ENCODE results near the gene NFYC. TPM values are rescaled to one million over a fixed set of nuclear protein-coding genes. Genes with fewer than 3 reads are reported as not detected.

NFYC gene
- total RNA-seq, 1 experiment from 2014 or later, result 65.5 TPM

DNA sequence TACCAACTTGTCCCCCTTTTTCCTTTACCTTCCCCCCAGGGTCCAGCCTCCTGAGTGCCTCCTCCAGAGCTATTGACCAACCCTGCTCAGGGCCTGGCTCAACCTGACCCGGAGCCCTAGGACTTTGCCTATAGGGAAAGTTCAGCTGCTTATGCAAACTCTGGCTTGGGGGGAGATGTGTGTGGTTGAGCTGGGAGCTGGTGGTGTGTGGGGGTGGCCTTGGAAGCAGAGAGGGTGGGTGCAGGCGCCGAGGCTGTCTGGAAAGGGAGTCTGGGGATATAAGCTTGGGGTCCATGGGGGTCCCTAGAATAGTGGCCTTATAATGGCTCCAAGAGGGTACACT lies 106.1 kb downstream of the NFYC start:
- TF ChIP-seq, protein P1, sequence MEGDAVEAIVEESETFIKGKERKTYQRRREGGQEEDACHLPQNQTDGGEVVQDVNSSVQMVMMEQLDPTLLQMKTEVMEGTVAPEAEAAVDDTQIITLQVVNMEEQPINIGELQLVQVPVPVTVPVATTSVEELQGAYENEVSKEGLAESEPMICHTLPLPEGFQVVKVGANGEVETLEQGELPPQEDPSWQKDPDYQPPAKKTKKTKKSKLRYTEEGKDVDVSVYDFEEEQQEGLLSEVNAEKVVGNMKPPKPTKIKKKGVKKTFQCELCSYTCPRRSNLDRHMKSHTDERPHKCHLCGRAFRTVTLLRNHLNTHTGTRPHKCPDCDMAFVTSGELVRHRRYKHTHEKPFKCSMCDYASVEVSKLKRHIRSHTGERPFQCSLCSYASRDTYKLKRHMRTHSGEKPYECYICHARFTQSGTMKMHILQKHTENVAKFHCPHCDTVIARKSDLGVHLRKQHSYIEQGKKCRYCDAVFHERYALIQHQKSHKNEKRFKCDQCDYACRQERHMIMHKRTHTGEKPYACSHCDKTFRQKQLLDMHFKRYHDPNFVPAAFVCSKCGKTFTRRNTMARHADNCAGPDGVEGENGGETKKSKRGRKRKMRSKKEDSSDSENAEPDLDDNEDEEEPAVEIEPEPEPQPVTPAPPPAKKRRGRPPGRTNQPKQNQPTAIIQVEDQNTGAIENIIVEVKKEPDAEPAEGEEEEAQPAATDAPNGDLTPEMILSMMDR (IDR thresholded peaks at IDR 0.05; ENCODE audit: unreplicated experiment), result no peak
- no peak for DNase-seq
- no peak overlapping the region for H3K27ac Mint-ChIP-seq (ENCODE audit: unreplicated experiment)
- no peak overlapping the region for H3K4me3 Mint-ChIP-seq (ENCODE audit: low read depth, unreplicated experiment)
- H3K27me3 Mint-ChIP-seq (ENCODE audit: unreplicated experiment), result peaks cover 49% of the 10 kb centered on the region
- no TSS peak for BruUV-seq (replicated peaks)
- H3K9me3 Mint-ChIP-seq (ENCODE audit: low read depth, unreplicated experiment), result no peaks in the 10 kb centered on the region
- intact Hi-C loops (cut with micrococcal nuclease; ENCODE audit: unreplicated experiment), result no loop called here
- CTCF ChIA-PET, result interaction anchor here (1.6 kb wide), 1 partner anchor 15 kb away, joined by 3 read pairs; no protein-coding TSS in a partner anchor
- no peaks in the 10 kb centered on the region for H3K4me1 Mint-ChIP-seq (ENCODE audit: low read depth, unreplicated experiment)
- no peaks in the 10 kb centered on the region for H3K36me3 Mint-ChIP-seq (ENCODE audit: insufficient read depth, unreplicated experiment)

DNA sequence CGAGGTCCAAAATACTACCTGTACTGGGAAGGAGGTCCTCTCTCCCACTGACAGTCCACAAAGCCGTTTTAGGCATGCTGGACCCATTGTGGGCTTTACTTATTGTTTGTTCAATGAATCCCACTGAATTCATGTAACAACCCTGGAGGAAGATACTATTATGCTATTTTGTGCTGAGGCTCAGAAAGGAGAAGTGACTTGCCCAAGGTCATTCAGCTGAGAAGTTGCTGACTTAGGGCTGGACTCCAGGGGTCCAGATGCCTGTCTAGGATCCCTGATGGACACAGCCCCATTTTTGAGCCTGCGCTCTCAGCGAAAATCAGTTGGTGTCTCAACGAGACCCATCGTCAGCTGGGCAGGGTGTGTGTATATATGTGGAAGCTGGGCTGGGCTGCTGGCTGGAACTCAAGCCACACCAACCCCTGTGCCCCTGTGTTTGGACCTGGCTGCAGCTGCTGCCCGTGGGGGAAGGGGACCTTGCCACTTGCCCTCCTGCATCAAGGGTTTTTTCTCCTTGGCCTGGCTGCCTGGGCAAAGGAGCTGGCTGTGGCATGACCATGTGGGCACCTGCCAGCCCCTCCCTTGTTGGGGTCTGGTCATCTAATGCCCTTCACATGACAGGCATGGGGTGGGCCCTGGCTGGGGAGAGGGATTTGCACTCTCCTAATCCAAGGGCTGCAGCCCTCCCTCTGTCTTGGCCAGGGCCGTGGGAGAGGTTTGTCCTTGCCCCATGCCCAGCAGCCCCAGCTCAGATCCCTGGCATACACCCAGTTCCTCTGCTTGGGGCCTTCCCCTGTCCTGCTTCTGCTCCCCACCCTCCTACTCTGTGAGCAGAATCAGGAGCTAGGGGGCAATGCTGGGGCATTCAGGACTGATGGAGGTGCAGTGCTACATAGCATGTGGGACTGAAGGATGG lies 107.1 kb downstream of the NFYC start:
- no TSS peak for BruUV-seq (replicated peaks)
- peaks cover 39% of the 10 kb centered on the region for H3K27me3 Mint-ChIP-seq (ENCODE audit: unreplicated experiment)
- intact Hi-C loops (cut with micrococcal nuclease; ENCODE audit: unreplicated experiment), result no loop called here
- H3K4me1 Mint-ChIP-seq (ENCODE audit: low read depth, unreplicated experiment), result no peaks in the 10 kb centered on the region
- DNase-seq, result no peak
- no peak overlapping the region for H3K4me3 Mint-ChIP-seq (ENCODE audit: low read depth, unreplicated experiment)
- TF ChIP-seq, protein P1 (IDR thresholded peaks at IDR 0.05; ENCODE audit: unreplicated experiment), result no peak
- no peaks in the 10 kb centered on the region for H3K36me3 Mint-ChIP-seq (ENCODE audit: insufficient read depth, unreplicated experiment)
- H3K27ac Mint-ChIP-seq (ENCODE audit: unreplicated experiment), result no peak overlapping the region
- no peaks in the 10 kb centered on the region for H3K9me3 Mint-ChIP-seq (ENCODE audit: low read depth, unreplicated experiment)
- CTCF ChIA-PET, result interaction anchor here (1.6 kb wide), 1 partner anchor 16 kb away, joined by 3 read pairs; no protein-coding TSS in a partner anchor

DNA sequence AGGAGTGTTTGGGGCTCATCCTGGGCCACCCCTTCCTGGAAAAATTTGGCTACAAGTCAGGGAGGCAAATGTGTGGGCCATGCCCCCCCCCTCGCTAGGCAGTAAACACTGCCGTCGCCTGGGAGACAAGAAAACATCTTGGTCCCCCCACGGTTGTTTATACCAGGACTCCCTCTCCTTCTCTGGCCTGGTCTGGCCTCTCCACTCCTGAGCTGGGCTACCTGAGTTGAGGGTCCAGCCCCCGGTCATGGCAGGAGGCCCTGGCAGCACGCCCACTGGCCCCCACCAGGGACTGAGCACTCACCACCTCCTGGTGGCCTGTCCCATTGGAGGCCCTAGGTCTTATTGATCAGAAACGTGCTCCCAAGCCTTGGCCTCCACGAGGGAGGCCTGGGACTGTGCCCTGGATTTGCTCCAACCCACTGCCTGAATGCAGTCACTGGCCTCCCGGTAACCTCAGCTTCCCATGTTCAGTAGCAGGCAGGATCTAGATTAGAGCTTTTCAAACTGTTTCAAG lies 107.9 kb downstream of the NFYC start:
- BruUV-seq (replicated peaks), result no TSS peak
- CTCF ChIA-PET, result interaction anchor here (0.5 kb wide), 1 partner anchor 127 kb away, joined by 4 read pairs; no protein-coding TSS in a partner anchor
- Mint-ChIP-seq H3K27me3 (ENCODE audit: unreplicated experiment) (peaks cover 31% of the 10 kb centered on the region), H3K4me3 (ENCODE audit: low read depth, unreplicated experiment) (no peak overlapping the region), H3K9me3 (ENCODE audit: low read depth, unreplicated experiment) (no peaks in the 10 kb centered on the region), H3K4me1 (ENCODE audit: low read depth, unreplicated experiment) (no peaks in the 10 kb centered on the region), H3K27ac (ENCODE audit: unreplicated experiment) (no peak overlapping the region), H3K36me3 (ENCODE audit: insufficient read depth, unreplicated experiment) (no peaks in the 10 kb centered on the region)
- DNase-seq, result no peak
- TF ChIP-seq, protein P1 (IDR thresholded peaks at IDR 0.05; ENCODE audit: unreplicated experiment), result no peak
- intact Hi-C loops (cut with micrococcal nuclease; ENCODE audit: unreplicated experiment), result no loop called here

DNA sequence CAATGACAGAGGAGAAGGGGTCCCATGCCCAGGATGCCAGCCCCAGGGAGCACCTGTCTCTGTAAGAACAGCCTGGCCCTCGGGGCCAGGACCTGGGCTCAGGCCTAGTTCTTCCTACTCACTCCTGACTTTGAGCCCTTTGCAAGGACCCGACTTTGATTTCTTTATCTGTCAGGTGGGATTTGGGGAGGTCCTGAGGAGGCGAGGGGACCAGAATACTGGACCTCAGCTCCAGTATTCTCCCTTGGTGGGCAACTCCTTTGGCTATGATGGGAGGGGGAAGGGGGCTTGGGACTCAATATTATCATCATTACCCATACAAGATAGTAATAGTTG lies 110.2 kb downstream of the NFYC start:
- CTCF ChIA-PET, result no interaction called here
- H3K9me3 Mint-ChIP-seq (ENCODE audit: low read depth, unreplicated experiment), result no peaks in the 10 kb centered on the region
- intact Hi-C loops (cut with micrococcal nuclease; ENCODE audit: unreplicated experiment), result no loop called here
- peaks cover 28% of the 10 kb centered on the region for H3K27me3 Mint-ChIP-seq (ENCODE audit: unreplicated experiment)
- no peak for DNase-seq
- TF ChIP-seq, protein P1 (IDR thresholded peaks at IDR 0.05; ENCODE audit: unreplicated experiment), result no peak
- no peak overlapping the region for H3K27ac Mint-ChIP-seq (ENCODE audit: unreplicated experiment)
- no peaks in the 10 kb centered on the region for H3K4me1 Mint-ChIP-seq (ENCODE audit: low read depth, unreplicated experiment)
- BruUV-seq (replicated peaks), result no TSS peak
- H3K36me3 Mint-ChIP-seq (ENCODE audit: insufficient read depth, unreplicated experiment), result no peaks in the 10 kb centered on the region
- H3K4me3 Mint-ChIP-seq (ENCODE audit: low read depth, unreplicated experiment), result no peak overlapping the region

Data from Calu3 (cell line).